Measurements from ENCODE around the gene FPGS. TPM values are rescaled to one million over a fixed set of nuclear protein-coding genes. Genes with fewer than 3 reads are reported as not detected.
A peak's percentile ranks its signal among the peaks of the same experiment; 100 is the strongest.

The FPGS gene
- total RNA-seq, 2 donors from 2014 or later, result 58.4 to 80.4 TPM

DNA sequence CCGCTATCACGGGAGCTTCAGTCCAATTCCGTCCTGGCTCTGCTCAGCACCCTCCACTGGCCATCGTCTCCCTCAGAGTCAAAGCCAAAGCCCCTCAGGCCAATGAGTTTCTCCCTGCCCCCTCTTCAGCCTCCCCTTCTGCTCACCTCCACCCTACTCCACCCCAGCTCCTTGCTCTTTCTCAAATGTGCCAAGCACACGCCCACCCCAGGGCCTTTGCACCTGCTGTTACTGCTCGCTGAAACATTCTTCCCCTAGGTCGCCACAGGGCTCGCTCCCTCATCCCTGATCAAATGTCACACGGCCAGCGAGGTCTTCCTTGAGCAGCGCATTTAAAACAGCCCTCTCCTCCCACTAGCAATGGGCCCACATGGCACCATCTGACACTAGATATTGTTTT lies 58.1 kb downstream of the FPGS start:
- no peak overlapping the region for H3K4me3 ChIP-seq
- no peak for DNase-seq
- peak overlapping the region in 1 of 4 donors; percentile 60 for H3K27ac ChIP-seq
- TF ChIP-seq POLR2A (IDR thresholded peaks at IDR 0.05), result no peak
- TF ChIP-seq, protein P1, sequence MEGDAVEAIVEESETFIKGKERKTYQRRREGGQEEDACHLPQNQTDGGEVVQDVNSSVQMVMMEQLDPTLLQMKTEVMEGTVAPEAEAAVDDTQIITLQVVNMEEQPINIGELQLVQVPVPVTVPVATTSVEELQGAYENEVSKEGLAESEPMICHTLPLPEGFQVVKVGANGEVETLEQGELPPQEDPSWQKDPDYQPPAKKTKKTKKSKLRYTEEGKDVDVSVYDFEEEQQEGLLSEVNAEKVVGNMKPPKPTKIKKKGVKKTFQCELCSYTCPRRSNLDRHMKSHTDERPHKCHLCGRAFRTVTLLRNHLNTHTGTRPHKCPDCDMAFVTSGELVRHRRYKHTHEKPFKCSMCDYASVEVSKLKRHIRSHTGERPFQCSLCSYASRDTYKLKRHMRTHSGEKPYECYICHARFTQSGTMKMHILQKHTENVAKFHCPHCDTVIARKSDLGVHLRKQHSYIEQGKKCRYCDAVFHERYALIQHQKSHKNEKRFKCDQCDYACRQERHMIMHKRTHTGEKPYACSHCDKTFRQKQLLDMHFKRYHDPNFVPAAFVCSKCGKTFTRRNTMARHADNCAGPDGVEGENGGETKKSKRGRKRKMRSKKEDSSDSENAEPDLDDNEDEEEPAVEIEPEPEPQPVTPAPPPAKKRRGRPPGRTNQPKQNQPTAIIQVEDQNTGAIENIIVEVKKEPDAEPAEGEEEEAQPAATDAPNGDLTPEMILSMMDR (IDR thresholded peaks at IDR 0.05), result no peak
- no peaks in the 10 kb centered on the region for H3K36me3 ChIP-seq (replicated peaks in 1 of 2; ENCODE audit: insufficient read depth in 1 of 2, low read depth in 2 of 2)
- no peaks in the 10 kb centered on the region for H3K9me3 ChIP-seq
- ATAC-seq, result no peak
- H3K27me3 ChIP-seq, result no peaks in the 10 kb centered on the region
- WGBS, 2 donors, result 90 to 92% methylated on average over 11 of the region's 11 CpGs
- peaks cover 26% of the 10 kb centered on the region for H3K4me1 ChIP-seq
- intact Hi-C loops (cut with DNase I), result no loop called here

DNA sequence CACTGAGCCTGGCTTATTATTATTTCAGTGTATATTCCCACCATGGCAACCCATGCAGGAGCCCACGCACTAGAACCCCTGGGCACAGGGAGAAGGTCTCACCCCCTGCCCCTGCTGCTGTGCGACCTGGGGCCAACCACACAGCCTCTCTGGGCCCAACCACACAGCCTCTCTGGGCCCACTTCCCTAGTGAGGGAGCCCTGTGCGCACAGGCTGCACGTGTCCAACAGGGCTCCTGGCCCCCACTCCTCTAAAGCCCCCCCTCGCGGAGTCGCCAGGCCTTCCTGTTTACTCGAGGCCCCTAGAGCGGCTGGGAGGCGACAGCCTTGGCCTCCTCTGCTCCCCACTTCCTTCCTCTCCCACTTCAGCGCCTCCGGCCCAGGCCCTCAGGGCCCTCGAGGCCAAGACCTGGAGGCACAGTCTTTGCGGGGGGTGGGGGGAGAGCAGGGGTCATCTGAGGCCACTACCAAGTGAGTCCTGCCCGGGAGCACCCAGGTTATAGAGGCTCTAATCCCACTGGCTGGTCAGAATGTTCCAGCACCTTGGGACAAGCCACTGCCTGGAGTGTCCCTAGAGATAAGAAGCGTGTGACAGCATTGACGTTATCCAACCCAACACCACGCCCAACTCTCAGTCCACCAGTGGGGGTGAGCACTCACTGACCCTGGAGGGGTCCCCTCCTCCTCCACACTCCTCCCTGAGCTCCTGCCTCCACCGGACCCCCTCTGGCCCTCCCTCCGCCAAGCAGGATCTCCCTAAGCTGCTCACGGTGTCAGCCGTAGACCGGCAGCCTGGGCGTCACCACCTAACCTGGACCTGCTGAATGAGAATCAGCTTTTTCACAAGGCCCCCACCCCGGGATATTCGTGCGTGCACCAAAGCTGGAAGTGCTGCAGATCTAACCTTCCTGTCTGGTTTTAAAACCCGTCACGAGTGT lies 59.7 kb downstream of the FPGS start:
- DNase-seq, result peak in 3 of 4 donors; percentile 34 to 79 (median 48)
- H3K27ac ChIP-seq, result peak overlapping the region in 3 of 4 donors; percentile 30 to 60 (median 46)
- H3K4me1 ChIP-seq, result peaks cover 26% of the 10 kb centered on the region

GRCh38 chr9:127863191-127863621 lies 60.5 kb downstream of the FPGS start:
- Histone ChIP-seq H3K27ac (peak overlapping the region in 3 of 4 donors; percentile 30 to 60 (median 46)), H3K4me3 (no peak overlapping the region), H3K27me3 (no peaks in the 10 kb centered on the region), H3K36me3 (replicated peaks in 1 of 2; ENCODE audit: insufficient read depth in 1 of 2, low read depth in 2 of 2) (no peaks in the 10 kb centered on the region), H3K9me3 (no peaks in the 10 kb centered on the region), H3K4me1 (peaks cover 20% of the 10 kb centered on the region)
- DNase-seq (no peak), ATAC-seq (no peak)
- 79% methylated on average over 13 of the region's 13 CpGs for WGBS, 2 donors
- intact Hi-C loops (cut with DNase I), result no loop called here
- no peak for TF ChIP-seq POLR2A (IDR thresholded peaks at IDR 0.05)
- TF ChIP-seq, protein P1 (IDR thresholded peaks at IDR 0.05), result no peak

More for the DNA sequence above, 59.7 kb downstream of the FPGS start:
- no peak overlapping the region for H3K4me3 ChIP-seq
- H3K9me3 ChIP-seq, result no peaks in the 10 kb centered on the region
- WGBS, 2 donors, result 55 to 66% methylated on average over 14 to 29 of the region's 29 CpGs
- peak; percentile 31 for ATAC-seq
- H3K36me3 ChIP-seq (replicated peaks in 1 of 2; ENCODE audit: insufficient read depth in 1 of 2, low read depth in 2 of 2), result no peaks in the 10 kb centered on the region
- intact Hi-C loops (cut with DNase I), result no loop called here
- peak in 1 of 3 donors; percentile 26 for TF ChIP-seq POLR2A (IDR thresholded peaks at IDR 0.05)
- TF ChIP-seq, protein P1 (IDR thresholded peaks at IDR 0.05), result no peak
- no peaks in the 10 kb centered on the region for H3K27me3 ChIP-seq

Small RNAs within 50 kb of the gene (microRNA-seq; reads per million reads assigned to microRNA genes)
- gene MIR2861 (ENCODE audit: borderline number of aligned reads in 2 of 2, borderline replicate concordance in 2 of 2), result 0 reads per million in 2 donors
- 0 reads per million in 2 donors for gene MIR3960 (ENCODE audit: borderline number of aligned reads in 2 of 2, borderline replicate concordance in 2 of 2)

Small RNAs within 50 kb of the gene (small RNA-seq; reads per million reads assigned to genes)
- gene RF00019 (not detected), gene RNA5SP296 (not detected)

Other genes with a start within 250 kb of the FPGS start
- gene STXBP1, start 190.6 kb upstream of the FPGS start, total RNA-seq, result 10 to 100 TPM; 34.5 to 39.9 TPM
- gene CFAP157, start 95.9 kb upstream of the FPGS start, total RNA-seq, result 1 to 10 TPM; 2.3 TPM
- 10 to 100 TPM; 23.6 to 64.9 TPM for gene PTRH1, start 87.2 kb upstream of the FPGS start, total RNA-seq
- under 1 TPM; under 0.01 to 0.52 TPM for gene TTC16, start 86.8 kb upstream of the FPGS start, total RNA-seq
- 10 to 100 TPM in 1 of 2 donors, 1 to 10 TPM in 1; 8.3 to 14.2 TPM for gene TOR2A, start 67.6 kb upstream of the FPGS start, total RNA-seq
- 1 to 10 TPM; 3.3 to 4.2 TPM for gene SH2D3C, start 24.2 kb upstream of the FPGS start, total RNA-seq
- 10 to 100 TPM; 51.4 to 58.7 TPM for gene CDK9, start 16.8 kb upstream of the FPGS start, total RNA-seq
- gene ENG, start 51.8 kb downstream of the FPGS start, total RNA-seq, result 10 to 100 TPM; 20.2 to 26.7 TPM
- gene AK1, start 74.8 kb downstream of the FPGS start, total RNA-seq, result 10 to 100 TPM in 1 of 2 donors, 1 to 10 TPM in 1; 8.8 to 23.7 TPM
- 10 to 100 TPM; 46.1 to 66.7 TPM for gene ST6GALNAC6, start 96.7 kb downstream of the FPGS start, total RNA-seq
- gene ST6GALNAC4, start 114.2 kb downstream of the FPGS start, total RNA-seq, result 10 to 100 TPM; 36.6 to 63.8 TPM
- 1 to 10 TPM; 1.3 to 2.6 TPM for gene PIP5KL1, start 127.9 kb downstream of the FPGS start, total RNA-seq
- gene DPM2, start 135.0 kb downstream of the FPGS start, total RNA-seq, result 10 to 100 TPM; 23.3 to 39.9 TPM
- 10 to 100 TPM; 41.9 to 42.0 TPM for gene EEIG1, start 178.1 kb downstream of the FPGS start, total RNA-seq

Measured in body of pancreas (tissue), 4 donors.